Heart right ventricle (tissue), 16 donors: Measurements from ENCODE around the gene AMMECR1L. TPM values are rescaled to one million over a fixed set of nuclear protein-coding genes. Genes with fewer than 3 reads are reported as not detected.
"Not testable (repeated sequence)": the region's sequence is repeated elsewhere in the genome, so short reads cannot be mapped to it uniquely, and the experiment has no call there.

Source experiments
- ATAC-seq, 8 donors: fragments of 200-7000 bp; cut with Tn5 transposase; one replicate each; pipeline ENCODE4 v1.9.1; 2020; ENCODE audit warnings: mild to moderate bottlenecking in 8 of 8, moderate library complexity in 8 of 8, moderate number of reproducible peaks in 1 of 8
- DNase-seq, 2 donors: peaks; one replicate each; pipeline ENCODE4 v3.0.0-alpha.2; 2020
- H3K27ac ChIP-seq, 10 donors: fragments of 200-600 bp; sonication (generic) in 2 of 10; one replicate each; pipeline versions ENCODE4 v1.5.0 to v1.8.0; 2020 to 2022; ENCODE audit warnings: mild to moderate bottlenecking in 3 of 10
- H3K27me3 ChIP-seq, 7 donors: fragments of 200-600 bp; one replicate each; pipeline ENCODE4 v1.8.0; 2021 to 2022; ENCODE audit warnings: mild to moderate bottlenecking in 2 of 7
- H3K36me3 ChIP-seq, 9 donors: fragments of 200-600 bp; sonication (generic) in 1 of 9; one replicate each; pipeline versions ENCODE4 v1.5.0 to v1.8.0; 2020 to 2022; ENCODE audit warnings: mild to moderate bottlenecking in 2 of 9
- H3K4me1 ChIP-seq, 9 donors: fragments of 200-600 bp; sonication (generic) in 1 of 9; one replicate each; pipeline versions ENCODE4 v1.5.0 to v1.8.0; 2020 to 2022; ENCODE audit warnings: mild to moderate bottlenecking in 4 of 9
- H3K4me3 ChIP-seq, 10 donors: fragments of 200-600 bp; sonication (generic) in 2 of 10; one replicate each; pipeline versions ENCODE4 v1.5.0 to v1.8.0; 2020 to 2022; ENCODE audit warnings: mild to moderate bottlenecking in 7 of 10, moderate library complexity in 2 of 10
- H3K9me3 ChIP-seq, 11 donors: fragments of 200-600 bp in 10 of 11; sonication (generic) in 2 of 11; one replicate each; pipeline versions ENCODE4 v1.5.0 to v1.8.0; 2013 to 2022; ENCODE audit warnings: mild to moderate bottlenecking in 2 of 11, control low read depth in 1 of 11, moderate library complexity in 1 of 11
- WGBS, 2 donors: extraction: QIAGEN DNeasy Blood & Tissue Kit; methylation state at CpG; one replicate each; pipeline ENCODE4 v1.1.7; 2013; ENCODE audit warnings: inconsistent platforms in 1 of 2; 5-methylcytosine and 5-hydroxymethylcytosine counted together
- intact Hi-C, 10 donors: fragments of 100-400 bp; cut with DNase I; formaldehyde crosslinking; loops; one replicate each; pipeline versions ENCODE4 v1.11.1 to v1.14.2; 2022
- polyA plus RNA-seq, 2 donors: library from polyadenylated mRNA; stranded (reverse); fragments of 200-250 nt; gene quantifications; one replicate each; pipeline ENCODE4 v1.2.3, GENCODE V29; 2013
- total RNA-seq, 10 donors: library from RNA; stranded (reverse); fragmentation: NEBNext Ultra II Directional in 3 of 10; extraction: Animal tissue kit (Norgen Biotek cat#: 25700) in 3 of 10; gene quantifications; one replicate each; pipeline versions ENCODE4 v1.2.1 to v1.2.4, GENCODE V29; 2021 to 2023
- TF ChIP-seq, protein P1 (sequence below), 9 donors: fragments of 200-600 bp; sonication (generic) in 2 of 9; IDR thresholded peaks; one replicate each; pipeline versions ENCODE4 v1.5.0 to v1.8.0; 2021 to 2022; ENCODE audit warnings: antibody characterized with exemption in 9 of 9, mild to moderate bottlenecking in 5 of 9, moderate library complexity in 1 of 9
- donor health status: Arrhythmogenic right ventricular cardiomyopathy.
- donor health status: ischemic (EF 13 %, LVEDD 7.1; RV severe dilation, severe dysfunction).
- donor health status: healthy with polysubstance abuse.
- donor health status: DM: no; HTN: yes; CAD: no.
- donor health status: DM: no; HTN: no; CAD: no.
- donor health status: ischemic (EF 25% LVEDD 6.9; RV normal size, moderate dysfunction).
- donor health status: ischemic (EF 25% LVEDD 5.7; RV mildly dilated, moderate dysfunction).
- donor health status: healthy.
- donor health status: DM: yes; HTN: yes; CAD: no.
- donor health status: Ischemic cardiomyopathy.
- donor health status: ischemic (EF 35%, LVEDD 5.7; RV mildly dilated, moderate dysfunction).
- donor health status: nonischemic (EF 11% LVEDD 7.7; RV severe dilation, severe dysfunction).
- donor health status: DM: yes; HTN: yes; CAD: no.
- donor health status: PGD.
- donor health status: ischemic (EF 29% LVEDD 5.4; RV normal size, mild dysfunction).
- donor health status: nonischemic (EF 23%, LVEDD 6.1; RV moderate dilation, normal function).

The AMMECR1L gene
- total and polyA plus RNA-seq, 12 donors, result 6.6 to 13.2 (median 10.4) TPM

DNA sequence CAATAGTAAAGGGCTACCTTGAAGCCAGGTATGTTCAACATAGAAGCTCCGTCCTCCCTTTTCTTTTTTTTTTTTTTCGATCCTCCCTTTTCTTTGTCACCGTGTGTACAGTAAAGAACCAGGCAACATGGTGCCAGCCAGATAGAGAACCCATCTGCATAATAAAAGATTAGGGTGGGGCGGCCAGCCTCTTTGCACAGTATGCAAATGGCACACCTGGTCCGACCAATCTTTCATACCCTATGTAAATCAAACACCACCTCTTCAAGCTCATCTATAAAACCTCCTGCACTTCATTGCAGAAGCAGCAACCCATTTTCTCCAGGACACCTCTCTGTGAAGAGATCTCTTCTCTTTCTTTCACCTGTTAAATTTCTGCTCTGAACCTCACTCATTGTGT, 67.5 kb downstream of the AMMECR1L start:
- no peaks in the 10 kb centered on the region for H3K36me3 ChIP-seq
- 71 to 85% methylated on average over 5 of the region's 5 CpGs for WGBS, 2 donors
- no peaks in the 10 kb centered on the region for H3K4me1 ChIP-seq
- ATAC-seq (no peak), DNase-seq (no peak)
- no peaks in the 10 kb centered on the region for H3K27me3 ChIP-seq
- peaks cover 0 to 33% (median 22%) of the 10 kb centered on the region in 11 donors for H3K9me3 ChIP-seq
- intact Hi-C loops, result no loop called here
- TF ChIP-seq, protein P1, sequence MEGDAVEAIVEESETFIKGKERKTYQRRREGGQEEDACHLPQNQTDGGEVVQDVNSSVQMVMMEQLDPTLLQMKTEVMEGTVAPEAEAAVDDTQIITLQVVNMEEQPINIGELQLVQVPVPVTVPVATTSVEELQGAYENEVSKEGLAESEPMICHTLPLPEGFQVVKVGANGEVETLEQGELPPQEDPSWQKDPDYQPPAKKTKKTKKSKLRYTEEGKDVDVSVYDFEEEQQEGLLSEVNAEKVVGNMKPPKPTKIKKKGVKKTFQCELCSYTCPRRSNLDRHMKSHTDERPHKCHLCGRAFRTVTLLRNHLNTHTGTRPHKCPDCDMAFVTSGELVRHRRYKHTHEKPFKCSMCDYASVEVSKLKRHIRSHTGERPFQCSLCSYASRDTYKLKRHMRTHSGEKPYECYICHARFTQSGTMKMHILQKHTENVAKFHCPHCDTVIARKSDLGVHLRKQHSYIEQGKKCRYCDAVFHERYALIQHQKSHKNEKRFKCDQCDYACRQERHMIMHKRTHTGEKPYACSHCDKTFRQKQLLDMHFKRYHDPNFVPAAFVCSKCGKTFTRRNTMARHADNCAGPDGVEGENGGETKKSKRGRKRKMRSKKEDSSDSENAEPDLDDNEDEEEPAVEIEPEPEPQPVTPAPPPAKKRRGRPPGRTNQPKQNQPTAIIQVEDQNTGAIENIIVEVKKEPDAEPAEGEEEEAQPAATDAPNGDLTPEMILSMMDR (IDR thresholded peaks at IDR 0.05), result no peak
- no peak overlapping the region for H3K4me3 ChIP-seq
- no peak overlapping the region for H3K27ac ChIP-seq

DNA sequence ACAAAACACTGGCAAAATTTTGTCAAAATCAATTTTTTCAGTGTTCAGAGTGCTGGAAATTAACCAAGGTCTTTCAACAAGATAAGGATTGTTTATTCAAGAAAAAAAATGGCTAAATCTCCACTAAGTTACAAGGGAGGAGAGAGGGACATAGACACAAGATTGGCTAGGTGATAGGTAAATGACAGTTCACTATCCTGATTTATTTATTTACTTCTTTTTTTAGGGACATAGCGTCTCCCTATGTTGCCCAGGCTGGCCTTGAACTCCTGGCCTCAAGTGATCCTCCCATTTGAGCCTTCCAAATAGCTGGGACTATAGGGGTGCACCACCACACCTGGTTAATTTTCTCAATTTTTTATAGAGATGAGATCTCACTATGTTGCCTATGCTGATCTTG, 71.1 kb downstream of the AMMECR1L start:
- no peak overlapping the region for H3K27ac ChIP-seq
- ATAC-seq (no peak), DNase-seq (no peak)
- peaks cover 0 to 13% (median 6%) of the 10 kb centered on the region in 11 donors for H3K9me3 ChIP-seq
- WGBS, 2 donors, result 97 to 100% methylated on average over 1 of the region's 1 CpG
- H3K4me3 ChIP-seq, result no peak overlapping the region
- H3K27me3 ChIP-seq, result no peaks in the 10 kb centered on the region
- TF ChIP-seq, protein P1 (IDR thresholded peaks at IDR 0.05), result no peak
- H3K36me3 ChIP-seq, result no peaks in the 10 kb centered on the region
- intact Hi-C loops, result loop anchor here in 2 of 10 donors (5.0 kb wide), 1 partner anchor 112 kb away; the partner anchor contains the start of gene SFT2D3 (in 2 of the 2)
- H3K4me1 ChIP-seq, result peaks cover 0 to 11% (median 3%) of the 10 kb centered on the region in 9 donors

DNA sequence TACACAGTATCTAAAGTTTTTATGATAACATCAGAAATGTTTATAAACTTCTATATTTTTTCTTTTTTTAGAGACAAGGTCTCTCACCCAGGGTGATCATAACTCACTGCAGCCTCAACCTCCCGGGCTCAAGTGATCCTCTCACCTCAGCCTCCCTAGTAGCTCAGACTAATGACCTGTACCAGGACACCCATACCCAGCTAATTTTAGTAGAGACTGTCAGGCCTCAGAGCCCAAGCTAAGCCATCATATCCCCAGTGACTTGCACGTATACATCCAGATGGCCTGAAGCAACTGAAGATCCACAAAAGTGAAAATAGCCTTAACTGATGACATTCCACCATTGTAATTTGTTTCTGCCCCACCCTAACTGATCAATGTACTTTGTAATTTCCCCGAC, 73.3 kb downstream of the AMMECR1L start:
- DNase-seq, H3K9me3 ChIP-seq, H3K27me3 ChIP-seq, ATAC-seq, H3K36me3 ChIP-seq, H3K27ac ChIP-seq, H3K4me3 ChIP-seq: not testable (repeated sequence)
- peaks cover 4 to 33% (median 26%) of the 10 kb centered on the region in 9 donors for H3K4me1 ChIP-seq
- 90 to 94% methylated on average over 3 of the region's 3 CpGs for WGBS, 2 donors
- intact Hi-C loops, result loop anchor here in 2 of 10 donors (5.0 kb wide), 1 partner anchor 110 kb away; the partner anchor contains the start of gene SFT2D3 (in 2 of the 2)

Other genes with a start within 250 kb of the AMMECR1L start
- under 1 TPM in 6 of 10 donors, not detected in 4; 0.22 to 0.59 (median 0.46) TPM for gene GPR17, start 239.8 kb downstream of the AMMECR1L start, total RNA-seq
- 10 to 100 TPM in 1 of 2 donors, under 1 TPM in 1; 0.28 to 16.5 TPM for gene GPR17, start 239.8 kb downstream of the AMMECR1L start, polyA plus RNA-seq
- gene LIMS2, start 210.4 kb downstream of the AMMECR1L start, total RNA-seq, result 100 to 1,000 TPM; 150 to 285 (median 160) TPM
- 100 to 1,000 TPM; 148 to 687 TPM for gene LIMS2, start 210.4 kb downstream of the AMMECR1L start, polyA plus RNA-seq
- 1 to 10 TPM; 2.2 to 4.0 (median 3.4) TPM for gene SFT2D3, start 184.5 kb downstream of the AMMECR1L start, total RNA-seq
- 1 to 10 TPM; 2.8 to 5.6 TPM for gene SFT2D3, start 184.5 kb downstream of the AMMECR1L start, polyA plus RNA-seq
- 10 to 100 TPM; 38.5 to 47.6 (median 42.9) TPM for gene WDR33, start 74.8 kb downstream of the AMMECR1L start, total RNA-seq
- gene WDR33, start 74.8 kb downstream of the AMMECR1L start, polyA plus RNA-seq, result 10 to 100 TPM; 10.5 to 18.1 TPM
- gene POLR2D, start 27.8 kb downstream of the AMMECR1L start, total RNA-seq, result 10 to 100 TPM; 19.0 to 26.4 (median 20.7) TPM
- gene POLR2D, start 27.8 kb downstream of the AMMECR1L start, polyA plus RNA-seq, result 10 to 100 TPM in 1 of 2 donors, 1 to 10 TPM in 1; 7.5 to 13.3 TPM
- 10 to 100 TPM; 12.4 to 20.4 (median 17.3) TPM for gene SAP130, start 142.1 kb upstream of the AMMECR1L start, total RNA-seq
- gene SAP130, start 142.1 kb upstream of the AMMECR1L start, polyA plus RNA-seq, result 1 to 10 TPM; 4.8 to 9.1 TPM
- 10 to 100 TPM; 22.3 to 44.0 (median 28.8) TPM for gene UGGT1, start 205.2 kb upstream of the AMMECR1L start, total RNA-seq
- gene UGGT1, start 205.2 kb upstream of the AMMECR1L start, polyA plus RNA-seq, result 10 to 100 TPM in 1 of 2 donors, 1 to 10 TPM in 1; 6.5 to 11.7 TPM